Measurements from ENCODE around the gene TIMM10.

The TIMM10 gene

GRCh38 chr11:57490456-57491248 is 39.9 kb downstream of the TIMM10 start:
- TF ChIP-seq, protein P1, sequence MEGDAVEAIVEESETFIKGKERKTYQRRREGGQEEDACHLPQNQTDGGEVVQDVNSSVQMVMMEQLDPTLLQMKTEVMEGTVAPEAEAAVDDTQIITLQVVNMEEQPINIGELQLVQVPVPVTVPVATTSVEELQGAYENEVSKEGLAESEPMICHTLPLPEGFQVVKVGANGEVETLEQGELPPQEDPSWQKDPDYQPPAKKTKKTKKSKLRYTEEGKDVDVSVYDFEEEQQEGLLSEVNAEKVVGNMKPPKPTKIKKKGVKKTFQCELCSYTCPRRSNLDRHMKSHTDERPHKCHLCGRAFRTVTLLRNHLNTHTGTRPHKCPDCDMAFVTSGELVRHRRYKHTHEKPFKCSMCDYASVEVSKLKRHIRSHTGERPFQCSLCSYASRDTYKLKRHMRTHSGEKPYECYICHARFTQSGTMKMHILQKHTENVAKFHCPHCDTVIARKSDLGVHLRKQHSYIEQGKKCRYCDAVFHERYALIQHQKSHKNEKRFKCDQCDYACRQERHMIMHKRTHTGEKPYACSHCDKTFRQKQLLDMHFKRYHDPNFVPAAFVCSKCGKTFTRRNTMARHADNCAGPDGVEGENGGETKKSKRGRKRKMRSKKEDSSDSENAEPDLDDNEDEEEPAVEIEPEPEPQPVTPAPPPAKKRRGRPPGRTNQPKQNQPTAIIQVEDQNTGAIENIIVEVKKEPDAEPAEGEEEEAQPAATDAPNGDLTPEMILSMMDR (IDR thresholded peaks at IDR 0.05; ENCODE audit: borderline replicate concordance, insufficient read depth, low read depth, low read length), result no peak
- no peak overlapping the region for H3K4me3 ChIP-seq (ENCODE audit: low read depth, low read length)

GRCh38 chr11:57487920-57488659 is 42.5 kb downstream of the TIMM10 start:
- TF ChIP-seq, protein P1 (IDR thresholded peaks at IDR 0.05; ENCODE audit: borderline replicate concordance, insufficient read depth, low read depth, low read length), result no peak
- no peak overlapping the region for H3K4me3 ChIP-seq (ENCODE audit: low read depth, low read length)

DNA sequence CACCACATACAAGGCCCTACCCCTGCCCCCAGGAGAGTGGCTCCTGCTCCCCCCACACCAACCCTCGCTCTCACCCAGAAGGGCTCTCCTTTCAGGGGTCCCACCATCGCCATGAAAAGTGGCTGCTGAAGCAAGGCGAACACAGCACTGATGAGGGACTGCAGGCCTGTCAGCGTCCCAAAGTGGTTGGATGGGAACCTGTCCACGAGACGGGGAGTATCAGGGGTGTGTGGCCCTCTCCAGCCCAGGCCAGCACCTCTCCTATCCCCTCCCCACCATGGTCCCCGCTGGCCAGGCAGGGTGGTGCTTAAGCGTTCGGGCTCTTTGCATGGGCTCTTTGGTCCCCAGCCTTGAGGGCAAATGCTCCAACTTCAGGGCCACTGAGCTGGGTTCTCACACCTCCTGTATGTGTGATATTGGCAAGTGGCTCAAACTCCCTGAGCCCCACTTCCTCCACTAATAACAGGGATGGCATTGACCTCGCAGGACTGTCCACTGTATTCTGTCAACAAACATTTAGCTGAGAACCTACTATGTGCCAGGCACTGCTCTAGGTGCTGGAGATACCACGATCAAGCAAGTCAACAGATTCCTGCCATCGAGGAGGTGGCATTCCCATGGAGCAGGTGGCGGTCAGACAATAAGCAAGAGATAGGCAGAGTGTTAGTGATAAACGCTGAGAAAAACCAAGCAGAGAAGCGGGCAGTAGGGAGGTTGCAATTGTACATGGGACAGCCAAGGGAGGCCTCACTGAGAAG is 43.4 kb downstream of the TIMM10 start:
- no peak overlapping the region for H3K4me3 ChIP-seq (ENCODE audit: low read depth, low read length)
- TF ChIP-seq, protein P1 (IDR thresholded peaks at IDR 0.05; ENCODE audit: borderline replicate concordance, insufficient read depth, low read depth, low read length), result no peak

GRCh38 chr11:57485217-57485990 is 45.1 kb downstream of the TIMM10 start:
- TF ChIP-seq, protein P1 (IDR thresholded peaks at IDR 0.05; ENCODE audit: borderline replicate concordance, insufficient read depth, low read depth, low read length), result no peak
- no peak overlapping the region for H3K4me3 ChIP-seq (ENCODE audit: low read depth, low read length)

GRCh38 chr11:57484141-57484710 is 46.3 kb downstream of the TIMM10 start:
- H3K4me3 ChIP-seq (ENCODE audit: low read depth, low read length), result no peak overlapping the region
- TF ChIP-seq, protein P1 (IDR thresholded peaks at IDR 0.05; ENCODE audit: borderline replicate concordance, insufficient read depth, low read depth, low read length), result no peak

DNA sequence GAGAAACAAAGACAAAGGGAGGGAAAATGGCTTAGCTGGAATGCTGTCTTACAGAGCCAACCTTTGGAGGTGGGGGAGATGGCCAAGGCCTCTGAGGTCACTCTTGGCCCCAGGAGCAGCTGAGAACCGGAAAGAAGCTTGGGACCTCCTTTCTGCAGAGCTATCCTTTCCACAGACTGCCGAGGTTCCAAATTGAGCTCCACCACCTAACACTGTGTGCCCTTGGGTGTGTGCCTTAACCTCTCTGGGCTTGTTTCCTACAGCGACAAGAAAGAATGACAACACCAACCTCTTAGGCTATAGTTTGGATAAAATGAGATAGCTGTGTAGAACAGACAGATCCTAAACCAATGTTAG is 47.0 kb downstream of the TIMM10 start:
- TF ChIP-seq, protein P1 (IDR thresholded peaks at IDR 0.05; ENCODE audit: borderline replicate concordance, insufficient read depth, low read depth, low read length), result no peak
- no peak overlapping the region for H3K4me3 ChIP-seq (ENCODE audit: low read depth, low read length)

Measured in GM12875 (cell line).